Measurements from ENCODE around the gene POU2F1.

- no peak for TF ChIP-seq CTCF (IDR thresholded peaks at IDR 0.05)
- peak in 1 of 3 donors; percentile 17 for TF ChIP-seq POLR2A (IDR thresholded peaks at IDR 0.05)
Measured at GRCh38 chr1:167221126-167221737, 546 bp downstream of the POU2F1 start.

Measured in body of pancreas (tissue), 4 donors.